C4-2B (cell line): ENCODE results near the gene TBC1D20.

Source experiments
- ZFX ChIP-seq: fragments of 450-650 bp; IDR thresholded peaks from 2 replicates; pipeline ENCODE4 v1.6.1; 2017
- TF ChIP-seq, protein P1 (sequence below): fragments of 450-650 bp; conservative IDR thresholded peaks from 2 replicates; pipeline ENCODE4 v1.5.1; 2017; ENCODE audit warnings: mild to moderate bottlenecking

GRCh38 chr20:437787-438486 is 24.4 kb downstream of the TBC1D20 start:
- TF ChIP-seq, protein P1, sequence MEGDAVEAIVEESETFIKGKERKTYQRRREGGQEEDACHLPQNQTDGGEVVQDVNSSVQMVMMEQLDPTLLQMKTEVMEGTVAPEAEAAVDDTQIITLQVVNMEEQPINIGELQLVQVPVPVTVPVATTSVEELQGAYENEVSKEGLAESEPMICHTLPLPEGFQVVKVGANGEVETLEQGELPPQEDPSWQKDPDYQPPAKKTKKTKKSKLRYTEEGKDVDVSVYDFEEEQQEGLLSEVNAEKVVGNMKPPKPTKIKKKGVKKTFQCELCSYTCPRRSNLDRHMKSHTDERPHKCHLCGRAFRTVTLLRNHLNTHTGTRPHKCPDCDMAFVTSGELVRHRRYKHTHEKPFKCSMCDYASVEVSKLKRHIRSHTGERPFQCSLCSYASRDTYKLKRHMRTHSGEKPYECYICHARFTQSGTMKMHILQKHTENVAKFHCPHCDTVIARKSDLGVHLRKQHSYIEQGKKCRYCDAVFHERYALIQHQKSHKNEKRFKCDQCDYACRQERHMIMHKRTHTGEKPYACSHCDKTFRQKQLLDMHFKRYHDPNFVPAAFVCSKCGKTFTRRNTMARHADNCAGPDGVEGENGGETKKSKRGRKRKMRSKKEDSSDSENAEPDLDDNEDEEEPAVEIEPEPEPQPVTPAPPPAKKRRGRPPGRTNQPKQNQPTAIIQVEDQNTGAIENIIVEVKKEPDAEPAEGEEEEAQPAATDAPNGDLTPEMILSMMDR = no peak
- no peak for TF ChIP-seq ZFX
